ENCODE results near the gene ZFYVE1.

The ZFYVE1 gene

GRCh38 chr14:72939630-72940029 is 87.3 kb downstream of the ZFYVE1 start:
- H3K4me3 ChIP-seq (ENCODE audit: control insufficient read depth, low read depth, low read length), result no peak overlapping the region
- TF ChIP-seq, protein P1, sequence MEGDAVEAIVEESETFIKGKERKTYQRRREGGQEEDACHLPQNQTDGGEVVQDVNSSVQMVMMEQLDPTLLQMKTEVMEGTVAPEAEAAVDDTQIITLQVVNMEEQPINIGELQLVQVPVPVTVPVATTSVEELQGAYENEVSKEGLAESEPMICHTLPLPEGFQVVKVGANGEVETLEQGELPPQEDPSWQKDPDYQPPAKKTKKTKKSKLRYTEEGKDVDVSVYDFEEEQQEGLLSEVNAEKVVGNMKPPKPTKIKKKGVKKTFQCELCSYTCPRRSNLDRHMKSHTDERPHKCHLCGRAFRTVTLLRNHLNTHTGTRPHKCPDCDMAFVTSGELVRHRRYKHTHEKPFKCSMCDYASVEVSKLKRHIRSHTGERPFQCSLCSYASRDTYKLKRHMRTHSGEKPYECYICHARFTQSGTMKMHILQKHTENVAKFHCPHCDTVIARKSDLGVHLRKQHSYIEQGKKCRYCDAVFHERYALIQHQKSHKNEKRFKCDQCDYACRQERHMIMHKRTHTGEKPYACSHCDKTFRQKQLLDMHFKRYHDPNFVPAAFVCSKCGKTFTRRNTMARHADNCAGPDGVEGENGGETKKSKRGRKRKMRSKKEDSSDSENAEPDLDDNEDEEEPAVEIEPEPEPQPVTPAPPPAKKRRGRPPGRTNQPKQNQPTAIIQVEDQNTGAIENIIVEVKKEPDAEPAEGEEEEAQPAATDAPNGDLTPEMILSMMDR (conservative IDR thresholded peaks at IDR 0.05; ENCODE audit: control insufficient read depth, insufficient read depth, low read depth, low read length), result no peak
- DNase-seq (ENCODE audit: low read depth), result no peak

DNA sequence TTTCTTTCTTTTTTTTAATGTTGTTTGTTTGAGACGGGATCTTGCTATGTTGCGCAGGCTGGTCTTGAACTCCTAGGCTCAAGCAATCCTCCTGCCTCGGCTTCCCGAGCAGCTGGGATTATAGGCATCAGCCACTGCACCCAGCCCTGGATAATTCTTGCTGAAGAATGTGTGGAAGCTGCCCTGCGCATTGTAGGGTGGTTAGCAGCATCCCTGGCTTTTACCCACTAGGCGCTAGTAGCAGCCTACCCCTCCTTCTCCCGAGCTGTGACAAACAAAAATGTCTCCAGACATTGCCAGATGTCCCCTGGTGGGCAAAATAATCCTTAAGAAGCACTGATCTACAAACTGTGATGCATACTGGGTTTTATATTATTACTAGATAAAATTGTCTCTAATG is 94.0 kb downstream of the ZFYVE1 start:
- TF ChIP-seq, protein P1 (conservative IDR thresholded peaks at IDR 0.05; ENCODE audit: control insufficient read depth, insufficient read depth, low read depth, low read length), result no peak
- DNase-seq (ENCODE audit: low read depth), result no peak
- H3K4me3 ChIP-seq (ENCODE audit: control insufficient read depth, low read depth, low read length), result no peak overlapping the region

DNA sequence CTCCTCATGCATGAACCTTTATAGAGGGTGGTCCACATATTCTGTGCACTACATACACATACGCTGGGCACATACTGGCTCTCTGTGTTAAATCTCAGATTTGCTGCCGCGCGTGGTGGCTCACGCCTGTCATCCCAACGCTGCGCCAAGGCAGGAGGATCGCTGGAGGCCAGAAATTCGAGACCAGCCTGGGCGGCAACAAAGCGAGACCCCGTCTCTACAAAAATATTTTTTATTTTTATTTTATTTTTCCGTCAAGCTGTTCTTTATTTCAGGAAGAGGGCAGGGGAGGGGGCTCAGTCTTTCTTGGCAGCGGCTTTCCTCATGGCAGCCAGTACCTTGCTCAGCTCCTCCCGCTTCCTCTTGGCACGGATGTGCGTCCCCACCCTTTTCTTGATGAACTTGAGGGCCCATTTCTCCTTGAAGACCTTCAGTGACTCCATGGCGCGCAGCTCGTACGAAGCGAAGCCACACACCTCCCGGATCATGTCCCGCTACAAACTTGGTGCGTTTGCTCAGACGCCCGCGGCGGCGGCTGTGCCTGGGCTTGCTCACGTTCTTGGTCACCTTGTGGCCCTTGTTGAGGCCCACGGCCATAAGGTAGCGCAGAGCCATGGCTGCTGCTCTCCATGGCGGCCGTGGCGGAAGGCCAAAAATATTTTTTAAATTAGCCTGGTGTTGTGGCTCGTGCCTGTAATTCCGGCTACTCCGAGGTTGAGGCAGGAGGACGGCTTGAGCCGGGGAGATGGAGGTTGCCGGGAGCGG is 97.4 kb downstream of the ZFYVE1 start:
- TF ChIP-seq, protein P1 (conservative IDR thresholded peaks at IDR 0.05; ENCODE audit: control insufficient read depth, insufficient read depth, low read depth, low read length), result no peak
- no peak for DNase-seq (ENCODE audit: low read depth)
- H3K4me3 ChIP-seq (ENCODE audit: control insufficient read depth, low read depth, low read length), result no peak overlapping the region

DNA sequence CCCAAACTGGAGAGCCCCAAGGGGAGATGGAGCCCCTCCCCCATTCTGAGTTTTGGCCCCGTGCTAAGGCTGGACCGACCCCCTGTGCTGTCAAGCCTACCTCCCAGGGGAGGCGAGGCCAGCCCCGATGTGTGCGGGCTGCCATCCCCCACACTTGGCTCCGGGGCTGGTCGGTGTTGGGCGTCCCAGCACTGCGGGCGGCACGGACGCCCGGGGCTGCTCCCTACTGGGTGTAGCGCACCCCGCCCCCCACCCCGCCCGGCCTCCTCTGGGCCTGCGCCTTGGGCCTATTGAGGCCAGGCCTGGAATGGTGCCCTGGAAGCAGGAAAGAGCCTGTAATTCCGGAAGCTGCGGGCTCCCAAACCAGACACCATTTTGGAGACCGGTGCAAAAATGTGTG is 98.0 kb downstream of the ZFYVE1 start:
- TF ChIP-seq, protein P1 (conservative IDR thresholded peaks at IDR 0.05; ENCODE audit: control insufficient read depth, insufficient read depth, low read depth, low read length), result no peak
- H3K4me3 ChIP-seq (ENCODE audit: control insufficient read depth, low read depth, low read length), result no peak overlapping the region
- no peak for DNase-seq (ENCODE audit: low read depth)

- TF ChIP-seq, protein P1 (conservative IDR thresholded peaks at IDR 0.05; ENCODE audit: control insufficient read depth, insufficient read depth, low read depth, low read length), result no peak
Observed at GRCh38 chr14:72926292-72927028, 100.4 kb downstream of the ZFYVE1 start, which contains the start of gene DCAF4. TSS of gene DCAF4 (plus strand) at chr14:72926464. CDS start at chr14:72937979, 11,515 bp downstream.

DNA sequence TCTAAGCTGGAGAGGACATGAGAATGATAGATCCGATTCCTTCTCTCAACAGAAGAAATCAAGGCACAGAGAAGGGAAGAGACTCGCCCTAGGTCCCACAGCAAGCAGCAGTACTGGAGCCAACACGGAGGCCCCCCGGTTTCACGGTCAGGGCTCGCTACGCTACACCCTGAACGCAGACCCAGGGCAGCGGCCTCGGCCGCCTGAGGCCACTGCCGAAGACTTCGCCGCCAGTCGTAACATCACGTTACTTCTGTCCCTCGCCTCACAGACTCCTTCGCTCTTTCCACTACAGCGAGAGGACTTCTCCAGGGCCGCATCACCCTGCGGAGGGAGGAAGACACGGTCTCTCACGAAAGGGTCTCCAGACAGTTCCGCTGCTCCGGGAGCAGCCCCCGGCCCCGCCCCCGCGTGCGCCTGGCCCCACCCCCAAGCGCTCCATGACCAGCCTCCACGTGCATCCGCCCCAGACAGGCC is 101.1 kb downstream of the ZFYVE1 start:
- DNase-seq (ENCODE audit: low read depth), result no peak
- TF ChIP-seq, protein P1 (conservative IDR thresholded peaks at IDR 0.05; ENCODE audit: control insufficient read depth, insufficient read depth, low read depth, low read length), result no peak
- peak overlapping the region; percentile 88 for H3K4me3 ChIP-seq (ENCODE audit: control insufficient read depth, low read depth, low read length)

More at GRCh38 chr14:72926292-72927028, 100.4 kb downstream of the ZFYVE1 start, which contains the start of gene DCAF4:
- H3K4me3 ChIP-seq (ENCODE audit: control insufficient read depth, low read depth, low read length), result peak within 1 kb of the TSS; percentile 88
- DNase-seq (ENCODE audit: low read depth), result peak; percentile 97
